Fibroblast of skin of scalp (primary cell): ENCODE data around the gene NT5C1A. TPM values are rescaled to one million over a fixed set of nuclear protein-coding genes. Genes with fewer than 3 reads are reported as not detected.

Experiments used
- DNase-seq: peaks from one replicate; pipeline ENCODE4 v3.0.0-alpha.2; 2013
- polyA plus RNA-seq, 2 experiments: library from polyadenylated mRNA; unstranded; fragments of 120-200 nt; gene quantifications; one replicate each; pipeline ENCODE4 v1.2.1, GENCODE V29; 2013; ENCODE audit not compliant: insufficient read length in 2 of 2

NT5C1A gene
- not detected for polyA plus RNA-seq (2013, experiment 1 of 2; ENCODE audit: insufficient read length)
- 0.16 TPM for polyA plus RNA-seq (2013, experiment 2 of 2; ENCODE audit: insufficient read length)

DNA sequence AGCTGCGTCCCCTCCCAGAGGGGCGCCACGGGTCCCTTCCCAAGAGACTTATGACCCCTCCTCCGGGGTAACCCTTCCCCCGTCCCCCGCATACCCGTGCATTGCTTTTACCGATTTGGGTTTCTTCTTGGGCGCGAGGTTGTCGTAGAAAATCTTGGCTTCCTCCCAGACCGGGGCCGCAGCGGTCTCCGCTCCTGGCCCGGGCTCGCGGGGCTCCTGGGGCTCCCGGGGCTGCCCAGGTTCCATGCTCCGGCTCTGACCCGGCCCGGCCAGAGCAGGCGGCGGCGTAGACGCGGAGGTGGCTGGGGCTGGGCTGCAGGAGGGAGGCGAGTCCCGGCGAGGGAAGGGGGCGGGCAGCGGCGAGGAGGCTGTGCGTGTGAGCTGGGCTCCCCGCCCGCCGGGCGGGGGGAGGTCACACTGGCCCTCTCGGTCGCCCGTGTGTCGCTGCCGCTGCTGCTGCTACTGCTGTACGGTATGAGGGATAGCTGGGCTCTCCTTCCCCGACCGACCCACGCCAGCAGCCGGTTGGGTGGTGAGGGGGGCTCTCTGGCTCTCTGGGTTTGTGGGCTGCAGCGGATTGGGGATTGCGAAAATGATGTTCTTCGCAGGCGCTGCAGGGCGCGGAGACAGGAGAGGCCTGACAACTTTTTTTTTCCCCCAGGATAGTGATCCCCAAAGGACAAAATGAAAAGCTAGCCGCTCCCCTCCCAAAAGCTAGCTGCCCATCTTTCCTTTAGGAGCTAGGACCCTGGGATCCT, at the start of gene NT5C1A:
NT5C1A (minus strand) TSS at position 315 of the 758 bp plus-strand sequence; CDS start at position 246, 69 bp downstream.
- peak; percentile 12 for DNase-seq

DNA sequence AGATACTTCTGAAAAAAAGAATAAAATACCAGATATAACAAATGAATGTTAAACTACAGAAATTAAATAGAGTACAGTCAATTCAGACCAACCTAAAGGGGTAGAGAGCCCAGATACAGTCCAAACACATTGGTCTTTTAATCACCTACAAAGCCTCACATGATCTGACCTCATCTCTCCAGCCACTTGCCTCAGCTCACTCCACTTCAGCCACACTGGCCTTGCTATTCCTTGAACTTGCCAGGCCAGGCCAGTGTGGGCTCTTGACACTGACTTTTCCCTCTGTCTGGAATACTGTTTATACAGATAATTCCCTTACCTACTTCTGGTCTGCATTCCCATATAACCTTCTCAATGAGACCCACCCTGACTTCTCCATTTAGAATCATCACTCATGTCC, 49.8 kb upstream of the NT5C1A start:
- DNase-seq, result no peak

DNA sequence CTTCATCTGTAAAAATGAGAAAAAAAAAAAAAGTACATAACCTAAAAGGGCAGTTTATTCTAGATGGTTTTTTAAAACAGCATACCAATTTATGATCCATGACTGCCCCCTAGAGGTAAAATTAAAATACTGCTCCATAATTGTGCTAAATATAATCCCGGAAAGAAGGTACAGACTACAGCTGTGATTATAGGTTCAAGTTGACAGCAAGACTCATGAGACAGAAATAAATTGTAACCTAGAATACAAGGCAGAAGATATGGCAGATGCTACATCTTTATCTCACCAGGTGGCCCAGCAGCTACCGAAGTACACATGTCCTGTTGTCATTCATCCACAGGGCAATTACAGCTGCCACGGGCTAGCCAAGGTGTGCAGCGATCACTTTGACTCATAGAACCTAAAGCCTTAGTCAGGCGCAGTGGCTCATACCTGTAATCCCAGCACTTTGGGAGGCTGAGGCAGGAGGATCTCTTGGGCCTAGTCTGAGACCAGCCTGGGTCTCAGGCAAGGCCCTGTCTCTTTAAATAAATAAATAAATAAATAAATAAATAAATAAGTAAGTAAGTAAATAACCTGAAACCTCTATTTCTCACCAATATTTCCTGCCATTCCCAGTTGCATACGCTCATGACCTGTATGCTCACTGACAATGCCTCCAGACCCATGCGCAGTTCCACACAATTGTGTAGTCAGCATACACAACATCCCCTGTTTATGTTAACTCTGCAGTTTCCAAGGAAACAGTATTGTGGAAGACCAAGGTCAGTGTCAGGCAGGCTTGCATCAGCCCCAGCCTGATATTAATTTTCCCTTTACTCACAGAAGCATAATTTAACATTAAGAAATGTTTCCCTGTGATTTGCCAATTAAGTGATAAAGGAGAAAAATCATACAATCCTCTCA, 48.4 kb upstream of the NT5C1A start:
- peak; percentile 68 for DNase-seq

DNA sequence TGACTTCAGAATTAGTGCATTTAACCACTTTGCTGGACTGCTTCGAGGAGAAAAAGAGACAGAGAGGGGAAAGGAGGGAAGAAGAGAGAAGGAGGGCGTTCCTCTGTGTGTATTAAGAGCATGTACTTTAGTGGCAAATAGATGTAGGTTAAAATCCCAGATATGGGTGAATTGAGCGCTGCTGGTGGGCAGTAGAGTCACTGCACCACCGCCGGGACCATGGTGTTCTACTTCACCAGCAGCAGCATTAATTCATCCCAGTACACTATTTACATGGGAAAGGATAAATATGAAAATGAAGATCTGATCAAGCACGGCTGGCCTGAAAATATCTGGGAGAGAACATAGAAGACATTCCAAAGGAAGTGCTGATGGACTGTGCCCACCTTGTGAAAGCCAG, 45.9 kb upstream of the NT5C1A start:
- no peak for DNase-seq

DNA sequence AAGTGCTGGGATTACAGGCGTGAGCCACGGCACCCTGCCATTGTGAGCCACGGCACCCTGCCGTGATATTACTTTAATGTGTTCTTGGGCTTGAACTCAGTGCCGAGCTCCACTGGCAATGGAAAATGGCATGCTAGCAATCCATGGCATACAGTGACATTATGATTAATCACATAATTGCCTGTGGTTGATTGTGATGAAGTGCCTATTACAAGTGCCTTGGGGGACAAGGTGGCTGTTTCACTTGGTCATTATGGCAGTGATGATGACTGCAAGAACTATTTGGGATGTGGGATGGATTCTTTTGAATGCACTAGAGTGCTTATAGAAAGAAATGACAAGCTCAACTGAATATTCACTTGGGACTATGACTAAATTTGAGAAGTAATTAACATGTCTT, 41.6 kb upstream of the NT5C1A start:
- DNase-seq, result no peak

DNA sequence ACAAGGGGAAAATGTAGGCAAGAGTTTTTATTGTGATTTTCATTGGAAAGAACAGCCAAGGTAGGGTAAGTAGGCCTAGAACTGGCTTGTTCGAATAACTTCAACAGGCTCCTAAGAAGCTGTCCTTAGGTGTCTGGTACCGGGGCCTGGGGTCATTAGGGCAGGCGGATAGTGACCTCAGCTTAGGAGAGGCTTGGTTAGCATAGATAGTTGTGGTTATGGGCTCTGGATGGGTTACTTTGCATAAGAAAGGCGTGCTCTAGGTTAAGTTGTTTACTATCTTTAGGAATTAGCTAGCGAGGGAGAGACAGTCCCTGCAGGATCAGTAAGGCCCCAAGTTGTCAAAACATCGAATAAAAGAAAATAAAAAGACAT, 40.0 kb upstream of the NT5C1A start:
- DNase-seq, result no peak

DNA sequence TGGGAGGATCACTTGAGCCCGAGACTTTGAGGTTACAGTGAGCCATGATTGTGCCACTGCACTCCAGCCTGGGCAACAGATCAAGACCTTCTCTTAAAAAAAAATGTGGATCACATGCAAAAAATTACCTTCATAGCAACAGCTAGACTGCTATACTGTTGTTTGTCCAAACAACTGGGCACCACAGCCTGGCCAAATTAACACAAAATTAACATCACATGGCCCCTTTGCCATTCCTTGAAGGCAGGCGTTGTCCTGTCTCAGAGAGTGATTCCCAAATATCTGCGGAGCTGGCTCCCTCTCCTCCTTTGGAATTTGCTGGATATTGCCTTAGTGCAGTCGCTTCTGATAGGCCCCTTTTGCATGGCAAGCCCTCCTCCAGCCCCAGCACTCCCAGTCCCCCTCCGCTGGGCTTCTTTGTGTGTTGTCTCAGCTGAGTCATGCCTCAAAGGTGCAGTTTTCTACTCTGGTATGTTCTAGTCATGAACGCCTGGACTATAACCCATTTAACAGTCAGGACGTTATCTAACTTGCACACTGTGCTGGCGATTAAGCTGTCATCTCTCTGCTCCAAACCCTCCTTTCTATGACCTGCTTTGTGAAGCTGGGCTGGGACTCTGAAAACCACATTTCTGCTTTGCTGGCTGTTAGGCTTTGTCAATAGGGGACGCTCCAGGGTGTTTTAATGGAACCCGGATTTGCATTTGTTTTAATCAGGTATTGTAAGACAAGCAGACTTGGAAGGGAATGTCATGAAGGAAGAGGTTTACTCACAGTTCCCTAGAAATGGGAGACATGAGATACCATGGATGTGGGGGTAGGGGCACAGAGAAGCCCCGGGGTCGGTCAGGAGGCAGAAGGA, 39.4 kb upstream of the NT5C1A start:
- peak; percentile 16 for DNase-seq

DNA sequence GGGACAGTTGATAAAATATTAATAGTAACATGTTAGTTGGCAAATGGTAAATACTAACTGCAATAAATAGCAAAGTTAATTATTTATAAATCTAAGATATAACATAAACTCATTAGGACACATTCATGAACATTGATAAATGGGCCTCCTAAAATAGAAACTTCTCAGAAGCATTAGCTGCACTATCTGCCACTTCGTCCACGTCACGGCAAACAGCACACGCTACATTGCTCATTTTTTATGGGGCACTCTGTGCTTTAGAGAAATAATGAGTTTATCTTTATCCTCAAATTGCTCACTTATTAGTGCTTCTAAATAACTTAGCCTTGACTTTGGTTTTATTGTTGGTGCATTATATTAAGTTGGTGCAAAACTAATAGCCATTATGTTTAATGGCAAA, 35.6 kb upstream of the NT5C1A start:
- DNase-seq, result no peak

DNA sequence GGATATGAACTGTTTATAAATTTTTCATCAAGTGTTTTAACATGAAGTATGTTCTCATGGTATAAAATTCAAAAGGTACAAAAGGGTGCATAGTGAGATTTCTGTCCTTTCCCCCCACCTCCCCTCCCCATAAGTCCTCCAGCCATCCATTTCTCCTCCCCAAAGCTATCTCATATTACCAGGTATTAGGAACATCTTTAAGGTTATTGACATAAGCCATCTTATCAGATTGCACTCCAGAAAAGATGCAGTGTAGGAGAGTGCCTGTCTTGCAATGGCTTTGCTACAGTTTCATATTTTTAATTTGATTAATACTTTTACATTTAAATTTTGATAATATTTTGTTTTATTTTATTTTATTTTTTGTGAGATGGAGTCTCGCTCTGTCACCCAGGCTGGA, 32.9 kb upstream of the NT5C1A start:
- DNase-seq, result no peak

DNA sequence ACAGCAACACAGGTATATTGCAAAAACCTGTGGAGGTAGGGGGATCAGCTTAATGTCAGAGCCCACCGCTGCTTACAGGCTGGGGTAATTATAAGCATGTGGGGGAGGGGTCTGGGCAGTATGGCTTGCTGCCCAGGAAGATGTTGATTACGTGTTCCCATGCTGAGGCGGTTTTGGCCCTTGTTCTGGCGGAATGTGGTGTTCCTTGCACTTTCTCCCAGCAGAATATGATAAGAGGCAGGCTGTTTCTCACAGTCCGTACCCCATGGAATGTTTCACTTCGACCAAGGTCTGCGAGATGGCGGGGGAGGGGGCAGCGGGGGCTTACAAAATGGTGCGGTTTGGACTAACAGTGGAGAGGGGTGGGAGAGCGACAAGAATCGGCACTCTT, 29.1 kb upstream of the NT5C1A start:
- DNase-seq, result peak; percentile 42

DNA sequence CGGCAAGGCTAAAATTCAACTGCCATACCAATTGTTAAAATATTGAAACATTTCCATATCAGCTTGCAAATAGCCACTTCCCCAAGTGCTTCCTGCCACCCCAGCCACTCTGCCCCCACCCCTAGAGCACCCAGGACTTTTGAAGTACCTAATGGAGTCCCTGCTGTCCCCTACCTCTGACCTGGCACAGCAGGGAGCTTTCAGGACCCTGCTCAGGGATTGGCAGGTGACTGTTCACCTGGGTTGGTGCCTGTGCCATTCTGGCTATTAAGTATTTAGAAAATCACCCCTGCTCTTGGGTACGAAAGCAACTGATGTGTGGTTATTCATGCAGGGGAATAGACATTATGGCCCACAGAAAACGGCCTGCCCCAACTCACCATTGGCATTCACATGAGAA, 28.4 kb upstream of the NT5C1A start:
- DNase-seq, result no peak

DNA sequence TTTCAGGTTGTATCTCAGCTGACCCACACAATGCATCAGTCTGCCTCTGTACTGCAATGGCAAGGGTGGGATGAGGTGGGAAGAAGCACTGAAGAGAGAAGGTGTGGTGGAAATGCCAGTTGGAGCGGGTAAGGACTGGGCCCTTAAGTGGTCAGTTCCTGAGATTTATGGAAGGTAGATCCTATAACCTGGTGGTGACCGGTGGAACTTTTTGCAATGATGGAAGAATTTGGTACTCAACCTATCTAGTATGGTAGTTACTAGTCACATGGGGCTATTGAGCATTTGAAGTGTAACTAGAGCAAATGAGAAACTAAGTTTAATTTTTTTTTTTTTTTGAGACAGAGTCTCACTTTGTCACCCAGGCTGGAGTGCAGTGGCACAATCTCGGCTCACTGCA, 27.5 kb upstream of the NT5C1A start:
- no peak for DNase-seq

DNA sequence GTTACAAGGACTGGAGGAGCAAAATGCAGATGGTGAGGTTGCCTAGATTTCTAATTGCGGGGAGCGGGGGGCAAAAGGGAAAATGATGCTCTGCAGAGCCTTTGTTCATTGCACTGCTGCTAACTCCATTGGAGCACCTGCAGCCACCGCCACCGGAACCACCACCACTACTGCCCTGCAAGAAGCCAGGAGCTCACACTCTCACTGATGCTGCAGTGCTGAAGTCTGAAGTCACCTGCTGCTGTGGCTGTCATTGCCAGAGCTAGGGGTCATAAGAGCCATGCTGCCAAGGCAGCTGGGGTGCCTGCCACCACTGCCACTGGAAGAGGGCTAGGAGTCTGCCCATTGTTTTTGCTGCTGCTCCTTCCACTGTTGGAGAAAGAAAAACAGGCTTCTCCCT, 26.7 kb upstream of the NT5C1A start:
- DNase-seq, result no peak

DNA sequence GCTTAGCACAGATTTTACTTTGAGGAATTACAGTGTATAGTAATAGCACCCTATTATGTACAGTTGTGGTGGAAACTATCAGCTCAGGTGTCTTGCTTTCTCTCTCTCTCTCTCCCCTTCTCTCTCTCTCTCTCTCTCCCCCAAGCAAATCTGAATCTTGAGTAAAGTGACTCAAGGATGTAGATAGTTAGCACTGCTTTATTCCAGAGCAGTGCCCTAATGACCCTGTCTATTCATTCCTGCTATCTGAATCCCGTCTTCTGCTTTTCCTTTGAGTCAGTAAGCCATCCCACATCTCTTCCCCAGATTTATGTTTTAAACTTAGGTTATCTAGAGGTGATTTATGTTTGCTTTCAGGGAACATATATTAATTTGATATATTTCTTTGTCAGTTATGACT, 24.5 kb upstream of the NT5C1A start:
- no peak for DNase-seq

DNA sequence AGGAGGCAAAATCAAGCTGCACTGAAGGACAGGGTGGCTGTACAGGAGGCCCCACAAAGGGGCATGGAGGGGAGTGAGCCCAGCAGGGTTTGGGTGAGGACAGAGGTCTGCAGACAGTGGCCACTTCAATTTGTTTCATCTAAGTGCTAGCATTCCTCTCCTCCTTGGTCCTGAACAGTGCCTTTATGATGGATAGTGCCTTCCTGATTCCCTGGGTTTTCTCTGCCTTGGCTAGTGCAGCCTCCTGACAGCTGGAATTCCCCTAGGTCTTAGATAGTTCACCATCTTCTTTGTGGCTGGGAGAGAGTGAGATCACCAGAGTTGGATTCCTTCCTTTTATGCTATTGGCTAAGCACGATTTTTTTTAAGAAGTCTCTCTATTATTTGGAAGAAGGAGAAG, 23.1 kb upstream of the NT5C1A start:
- DNase-seq, result no peak

DNA sequence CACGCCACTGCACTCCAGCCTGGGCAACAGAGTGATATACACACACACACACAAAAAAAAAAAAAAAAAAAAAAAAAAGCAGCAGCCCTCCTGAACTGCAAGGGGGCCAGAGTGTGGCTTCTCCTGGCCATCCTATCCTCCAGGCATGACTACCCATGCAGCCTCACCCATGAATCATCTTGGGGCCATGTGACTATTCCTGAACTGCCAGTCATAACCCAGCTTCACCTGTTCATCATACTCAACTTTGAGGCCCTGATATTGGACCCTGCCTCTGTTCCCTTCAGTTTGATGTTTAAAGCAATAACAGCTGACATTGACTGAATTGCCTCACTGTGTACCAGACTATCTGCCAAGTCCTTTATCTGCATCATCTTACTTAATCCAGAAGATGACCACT, 22.1 kb upstream of the NT5C1A start:
- DNase-seq, result no peak

DNA sequence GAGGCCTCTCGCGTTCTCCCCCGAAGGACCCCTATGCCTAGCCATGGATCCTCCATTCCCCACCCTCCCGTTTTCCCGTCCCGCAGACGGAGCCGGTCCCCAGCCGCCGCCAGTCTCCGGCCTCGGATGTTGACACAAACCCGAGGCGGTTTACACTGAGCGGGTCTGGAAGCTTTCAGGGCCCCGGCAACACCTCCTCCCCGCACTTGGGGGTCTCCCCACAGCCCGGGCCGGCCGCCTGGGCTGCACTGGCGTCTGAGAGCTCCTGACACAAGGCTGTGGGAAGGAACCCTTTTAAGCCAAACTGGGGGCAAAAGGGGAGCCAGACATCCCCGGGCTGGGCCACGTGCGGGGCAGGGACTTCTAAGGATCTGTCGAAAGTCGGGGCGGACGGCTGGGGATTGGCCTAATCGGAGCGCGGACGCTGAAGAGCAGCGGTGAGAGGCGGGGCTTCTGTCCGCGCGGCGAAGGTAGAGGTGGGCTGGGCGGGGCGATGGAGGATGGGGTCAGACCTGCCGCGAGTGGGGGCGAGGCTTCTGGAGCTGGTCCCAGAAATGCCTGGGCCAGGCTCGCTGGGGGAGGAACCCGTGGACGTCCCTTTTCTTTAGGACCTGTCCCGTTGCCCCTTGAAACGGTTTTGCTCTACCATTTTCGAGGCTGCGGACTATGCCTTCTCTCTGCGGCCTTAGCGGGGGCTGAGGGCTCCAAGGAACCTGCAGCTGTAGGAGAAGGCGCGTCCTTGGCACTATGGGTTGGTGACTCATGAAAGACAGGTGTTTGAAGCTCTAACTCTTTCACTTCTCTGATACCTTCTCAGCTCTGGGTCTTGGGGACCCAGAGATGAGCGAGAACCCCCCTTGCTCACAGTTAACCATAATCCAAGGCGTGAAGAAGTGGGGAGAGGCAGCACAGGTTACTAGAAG, 20.5 kb upstream of the NT5C1A start:
- DNase-seq, result no peak

DNA sequence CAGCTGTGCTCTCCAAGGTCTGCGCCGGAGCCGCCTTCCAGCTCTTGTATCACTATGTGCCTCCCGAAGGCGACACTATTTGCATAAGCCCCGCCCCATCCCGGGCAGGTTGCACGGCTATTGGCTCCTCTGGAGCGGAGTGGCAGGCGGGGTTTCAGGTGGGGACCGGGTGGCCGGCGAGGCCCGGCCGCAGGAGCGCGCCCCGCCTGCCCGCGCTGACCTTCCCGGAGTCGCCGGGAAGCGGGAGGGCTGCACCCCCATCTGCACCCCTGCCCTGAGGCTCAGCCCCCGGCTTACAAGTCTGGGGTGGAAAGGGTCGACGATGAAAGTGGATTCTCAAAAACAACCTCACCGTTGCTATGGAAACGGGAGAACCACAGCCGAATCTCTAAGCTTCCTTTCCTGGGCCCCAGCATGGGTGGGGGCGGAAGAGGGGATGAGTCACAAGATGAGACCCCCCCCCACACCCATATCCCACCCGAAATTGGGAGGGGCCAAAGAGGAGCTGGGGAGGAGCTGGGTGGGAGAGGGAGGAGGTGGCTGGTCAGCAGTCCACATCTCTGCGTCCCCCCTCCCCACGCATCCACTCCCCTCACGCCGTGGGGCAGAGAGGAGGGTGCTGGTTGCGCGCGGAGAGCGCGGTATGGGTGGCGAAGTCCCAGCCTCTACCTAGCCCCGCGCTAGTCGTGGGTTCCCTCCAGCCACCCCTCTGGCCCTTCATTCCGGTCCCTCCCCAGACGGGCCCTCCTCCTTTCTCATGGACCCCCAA, 19.7 kb upstream of the NT5C1A start, which contains the start of gene HPCAL4:
HPCAL4 (minus strand) TSS at position 51 of the 769 bp plus-strand sequence. CDS start 6,830 bp downstream, outside the sequence.
- DNase-seq, result peak; percentile 69

DNA sequence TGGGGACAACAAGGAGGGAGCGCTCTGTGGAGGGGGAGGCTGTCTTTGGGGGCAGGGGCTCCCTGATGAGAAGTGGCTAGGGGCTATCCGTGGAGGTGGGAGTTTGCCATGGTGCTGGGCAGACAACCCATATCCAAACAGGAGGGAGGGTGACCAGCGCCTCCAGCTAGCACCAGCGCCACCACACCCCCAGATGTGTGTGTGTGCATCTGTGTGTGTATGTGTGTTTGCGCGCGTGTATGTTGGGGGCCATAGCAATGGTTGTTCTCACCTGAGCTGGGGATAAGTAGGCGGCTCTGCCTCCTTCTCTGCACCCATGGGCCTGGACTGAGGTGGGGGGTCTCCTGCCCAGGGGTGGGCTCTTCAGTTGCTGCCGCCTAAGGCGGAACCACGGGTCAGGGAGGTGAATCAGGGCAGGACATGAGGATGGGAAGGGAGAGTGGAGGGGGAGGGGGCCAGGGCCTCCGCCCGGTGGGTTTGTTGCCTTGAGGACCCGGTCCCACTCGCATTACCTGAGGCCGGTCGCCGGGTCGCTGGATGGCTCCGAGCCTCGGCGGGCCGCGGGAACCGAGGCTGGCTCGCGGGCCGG, 19.0 kb upstream of the NT5C1A start:
- no peak for DNase-seq

DNA sequence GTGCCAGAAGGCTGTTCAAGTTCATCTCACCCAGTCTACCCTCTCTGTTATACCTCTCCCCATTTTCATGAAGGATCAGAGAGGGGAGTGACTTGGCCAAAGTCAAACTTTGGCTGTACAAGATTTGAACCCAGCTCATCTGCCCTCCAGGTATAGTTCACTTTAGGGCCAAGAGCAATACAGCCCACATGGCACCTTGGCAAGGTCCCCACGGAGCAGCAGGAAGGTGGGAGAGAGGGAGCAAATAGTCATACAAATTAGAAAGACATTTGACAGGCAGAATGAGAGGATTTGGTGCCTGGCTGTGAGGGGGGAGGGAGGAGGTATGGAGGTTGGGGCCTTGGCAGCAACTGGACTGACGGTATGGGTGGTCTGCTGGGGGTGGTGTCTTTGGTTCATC, 18.3 kb upstream of the NT5C1A start:
- DNase-seq, result no peak
